ENCODE data around the gene RILPL1.
"Not testable (repeated sequence)": the region's sequence is repeated elsewhere in the genome, so short reads cannot be mapped to it uniquely, and the experiment has no call there.

The RILPL1 gene

DNA sequence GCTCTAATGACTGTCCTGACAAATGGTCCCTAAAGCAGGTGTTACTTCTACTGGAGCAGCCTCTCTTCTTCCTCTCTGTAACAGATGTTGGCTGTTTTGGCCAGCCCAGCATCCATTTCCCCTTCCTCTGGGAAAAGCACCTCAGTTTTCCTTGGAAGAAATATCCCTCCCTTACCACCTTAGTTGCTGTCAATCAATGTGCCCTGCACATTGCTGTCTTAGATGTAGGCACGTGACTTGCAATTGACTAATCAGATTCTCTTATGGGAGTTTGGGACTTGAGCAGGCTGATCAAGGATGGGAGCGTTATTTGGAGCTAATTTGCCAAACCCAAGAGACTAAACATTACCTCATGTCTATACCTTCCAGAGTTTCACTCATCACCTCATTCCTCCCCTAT is 38.9 kb upstream of the RILPL1 start:
- ChIA-PET CTCF (interaction anchor here (1.6 to 1.8 kb wide), 2 partner anchors 9 to 27 kb away, joined by 4 to 7 read pairs; no protein-coding TSS in a partner anchor), POLR2A (no interaction called here)
- no peak overlapping the region for H3K4me3 ChIP-seq (ENCODE audit: control insufficient read depth in 1 of 7, extremely low read depth in 1 of 7, insufficient read depth in 4 of 7, low read depth in 2 of 7, low read length in 6 of 7)
- H3K27ac ChIP-seq (ENCODE audit: insufficient read depth in 1 of 2, low read depth in 1 of 2, low read length in 2 of 2, poor library complexity in 1 of 2, severe bottlenecking in 2 of 2): no peak overlapping the region
- whole genome bisulfite sequencing (ENCODE audit: insufficient coverage): 100% methylated on average over 1 of the region's 2 CpGs
- H3K9me3 ChIP-seq (ENCODE audit: control extremely low read depth in 1 of 5, control insufficient read depth in 4 of 5, insufficient read depth in 2 of 5, low read depth in 1 of 5, low read length in 4 of 5): peaks cover 0 to 3% (median 0%) of the 10 kb centered on the region in 5 experiments
- no peaks in the 10 kb centered on the region for H3K27me3 ChIP-seq (replicated peaks in 2 of 5; ENCODE audit: control insufficient read depth in 4 of 5, insufficient read depth in 5 of 5, low read length in 4 of 5)
- H3K4me1 ChIP-seq (ENCODE audit: control extremely low read depth in 1 of 4, control insufficient read depth in 4 of 4, insufficient read depth in 4 of 4, low read length in 3 of 4): peaks cover 0 to 2% (median under 1%) of the 10 kb centered on the region in 4 experiments
- H3K36me3 ChIP-seq (ENCODE audit: control insufficient read depth in 4 of 4, insufficient read depth in 4 of 4, low read length in 3 of 4): no peaks in the 10 kb centered on the region
- DNase-seq: no peak

DNA sequence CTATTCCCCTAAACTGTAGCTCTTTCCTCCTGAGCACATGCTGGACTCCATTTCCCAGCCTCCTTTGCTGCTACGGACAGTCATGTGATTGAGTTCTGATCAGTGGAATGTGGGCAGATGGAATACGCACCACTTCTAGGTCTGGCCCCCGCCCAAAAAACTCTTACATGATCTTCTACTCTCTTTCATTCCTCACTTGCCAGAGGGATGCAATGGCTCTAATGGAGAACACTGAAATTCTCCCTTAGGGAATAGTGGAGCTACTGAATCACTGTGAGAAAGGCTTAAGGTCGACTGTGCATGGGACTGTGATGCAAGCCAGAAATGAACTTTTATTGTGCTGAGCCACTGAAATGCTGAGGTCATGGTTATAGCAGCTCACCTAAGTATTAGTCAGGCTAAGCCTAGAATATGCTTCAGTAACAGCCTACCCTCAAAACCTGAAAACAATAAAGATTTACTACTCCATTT is 37.9 kb upstream of the RILPL1 start:
- H3K27me3 ChIP-seq (replicated peaks in 2 of 5; ENCODE audit: control insufficient read depth in 4 of 5, insufficient read depth in 5 of 5, low read length in 4 of 5): no peaks in the 10 kb centered on the region
- H3K4me3 ChIP-seq (ENCODE audit: control insufficient read depth in 1 of 7, extremely low read depth in 1 of 7, insufficient read depth in 4 of 7, low read depth in 2 of 7, low read length in 6 of 7): no peak overlapping the region
- peaks cover 0 to 2% (median under 1%) of the 10 kb centered on the region in 4 experiments for H3K4me1 ChIP-seq (ENCODE audit: control extremely low read depth in 1 of 4, control insufficient read depth in 4 of 4, insufficient read depth in 4 of 4, low read length in 3 of 4)
- no peak overlapping the region for H3K27ac ChIP-seq (ENCODE audit: insufficient read depth in 1 of 2, low read depth in 1 of 2, low read length in 2 of 2, poor library complexity in 1 of 2, severe bottlenecking in 2 of 2)
- ChIA-PET CTCF (interaction anchor here (1.1 to 1.6 kb wide), 2 partner anchors 10 to 12 kb away, joined by 4 read pairs; no protein-coding TSS in a partner anchor), POLR2A (no interaction called here)
- no CpG with 5 or more reads among the region's 4 CpGs for WGBS (ENCODE audit: insufficient coverage)
- DNase-seq: no peak
- no peaks in the 10 kb centered on the region for H3K36me3 ChIP-seq (ENCODE audit: control insufficient read depth in 4 of 4, insufficient read depth in 4 of 4, low read length in 3 of 4)
- peaks cover 0 to 3% (median 0%) of the 10 kb centered on the region in 5 experiments for H3K9me3 ChIP-seq (ENCODE audit: control extremely low read depth in 1 of 5, control insufficient read depth in 4 of 5, insufficient read depth in 2 of 5, low read depth in 1 of 5, low read length in 4 of 5)

DNA sequence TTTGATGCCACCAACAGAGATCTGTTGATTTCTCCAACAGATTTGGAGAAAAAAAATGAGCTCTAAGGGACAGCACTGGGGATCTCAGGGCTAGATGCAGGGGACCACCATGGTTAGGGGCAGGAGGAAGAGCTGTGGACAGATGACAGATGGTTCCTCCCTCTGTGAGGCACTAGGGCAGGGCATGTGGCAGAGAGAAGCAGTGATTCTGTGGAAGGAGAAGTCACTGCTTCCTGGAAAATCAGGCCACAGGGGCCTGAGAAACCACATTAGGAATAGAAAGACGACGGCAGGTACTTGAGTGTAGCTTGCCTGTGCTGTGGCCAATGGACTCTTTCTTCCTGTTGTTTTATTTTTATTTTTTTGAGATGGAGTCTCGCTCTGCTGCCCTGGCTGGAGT is 25.9 kb upstream of the RILPL1 start:
- H3K27ac ChIP-seq (ENCODE audit: insufficient read depth in 1 of 2, low read depth in 1 of 2, low read length in 2 of 2, poor library complexity in 1 of 2, severe bottlenecking in 2 of 2): no peak overlapping the region
- ChIA-PET CTCF (interaction anchor here (1.4 kb wide), 1 partner anchor 22 kb away, joined by 4 read pairs; no protein-coding TSS in a partner anchor), POLR2A (no interaction called here)
- WGBS (ENCODE audit: insufficient coverage): 29% methylated on average over 3 of the region's 3 CpGs
- H3K9me3 ChIP-seq (ENCODE audit: control extremely low read depth in 1 of 5, control insufficient read depth in 4 of 5, insufficient read depth in 2 of 5, low read depth in 1 of 5, low read length in 4 of 5): no peaks in the 10 kb centered on the region
- peaks cover 0 to 4% (median 1%) of the 10 kb centered on the region in 4 experiments for H3K4me1 ChIP-seq (ENCODE audit: control extremely low read depth in 1 of 4, control insufficient read depth in 4 of 4, insufficient read depth in 4 of 4, low read length in 3 of 4)
- peak in 2 of 3 donors; percentile 40 to 52 for DNase-seq
- H3K4me3 ChIP-seq (ENCODE audit: control insufficient read depth in 1 of 7, extremely low read depth in 1 of 7, insufficient read depth in 4 of 7, low read depth in 2 of 7, low read length in 6 of 7): no peak overlapping the region
- no peaks in the 10 kb centered on the region for H3K36me3 ChIP-seq (ENCODE audit: control insufficient read depth in 4 of 4, insufficient read depth in 4 of 4, low read length in 3 of 4)
- H3K27me3 ChIP-seq (replicated peaks in 2 of 5; ENCODE audit: control insufficient read depth in 4 of 5, insufficient read depth in 5 of 5, low read length in 4 of 5): no peaks in the 10 kb centered on the region

DNA sequence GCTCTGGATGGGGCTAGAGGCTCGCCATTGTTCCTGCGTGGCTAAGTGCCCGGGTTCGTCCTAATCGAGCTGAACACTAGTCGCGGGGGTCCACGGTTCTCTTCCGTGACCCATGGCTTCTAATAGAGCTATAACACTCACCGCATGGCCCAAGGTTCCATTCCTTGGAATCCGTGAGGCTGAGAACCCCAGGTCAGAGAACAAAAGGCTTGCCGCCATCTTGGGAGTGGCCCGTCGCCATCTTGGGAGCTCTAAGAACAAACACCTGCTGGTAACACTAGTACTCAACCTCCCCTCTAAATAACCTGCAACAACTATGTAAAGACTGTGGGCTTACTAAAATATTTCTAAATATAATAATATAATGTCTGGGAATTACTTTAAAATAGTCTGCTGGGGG is 25.0 kb upstream of the RILPL1 start:
- H3K9me3 ChIP-seq (ENCODE audit: control extremely low read depth in 1 of 5, control insufficient read depth in 4 of 5, insufficient read depth in 2 of 5, low read depth in 1 of 5, low read length in 4 of 5); H3K27me3 ChIP-seq (replicated peaks in 2 of 5; ENCODE audit: control insufficient read depth in 4 of 5, insufficient read depth in 5 of 5, low read length in 4 of 5); DNase-seq; POLR2A ChIA-PET; H3K36me3 ChIP-seq (ENCODE audit: control insufficient read depth in 4 of 4, insufficient read depth in 4 of 4, low read length in 3 of 4); H3K4me3 ChIP-seq (ENCODE audit: control insufficient read depth in 1 of 7, extremely low read depth in 1 of 7, insufficient read depth in 4 of 7, low read depth in 2 of 7, low read length in 6 of 7); H3K4me1 ChIP-seq (ENCODE audit: control extremely low read depth in 1 of 4, control insufficient read depth in 4 of 4, insufficient read depth in 4 of 4, low read length in 3 of 4); H3K27ac ChIP-seq (ENCODE audit: insufficient read depth in 1 of 2, low read depth in 1 of 2, low read length in 2 of 2, poor library complexity in 1 of 2, severe bottlenecking in 2 of 2): not testable (repeated sequence)
- WGBS (ENCODE audit: insufficient coverage): 95% methylated on average over 11 of the region's 14 CpGs
- CTCF ChIA-PET: interaction anchor here (1.3 kb wide), 1 partner anchor 15 kb away, joined by 3 read pairs; no protein-coding TSS in a partner anchor

DNA sequence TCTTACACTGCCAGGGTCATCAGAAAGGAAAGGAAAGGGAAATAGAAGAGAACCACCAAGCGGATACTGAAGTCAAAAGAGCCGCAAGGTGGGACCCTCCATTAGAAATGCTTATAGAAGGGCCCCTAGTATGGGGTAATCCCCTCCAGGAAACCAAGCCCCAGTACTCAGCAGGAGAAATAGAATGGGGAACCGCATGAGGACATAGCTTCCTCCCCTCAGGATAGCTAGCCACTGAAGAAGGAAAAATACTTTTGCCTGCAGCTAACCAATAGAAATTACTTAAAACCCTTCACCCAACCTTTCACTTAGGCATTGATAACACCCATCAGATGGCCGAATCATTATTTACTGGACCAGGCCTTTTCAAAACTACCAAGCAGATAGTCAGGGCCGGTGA is 21.3 kb upstream of the RILPL1 start:
- H3K27ac ChIP-seq (ENCODE audit: insufficient read depth in 1 of 2, low read depth in 1 of 2, low read length in 2 of 2, poor library complexity in 1 of 2, severe bottlenecking in 2 of 2); CTCF ChIA-PET; POLR2A ChIA-PET; H3K4me3 ChIP-seq (ENCODE audit: control insufficient read depth in 1 of 7, extremely low read depth in 1 of 7, insufficient read depth in 4 of 7, low read depth in 2 of 7, low read length in 6 of 7); H3K36me3 ChIP-seq (ENCODE audit: control insufficient read depth in 4 of 4, insufficient read depth in 4 of 4, low read length in 3 of 4); DNase-seq; H3K9me3 ChIP-seq (ENCODE audit: control extremely low read depth in 1 of 5, control insufficient read depth in 4 of 5, insufficient read depth in 2 of 5, low read depth in 1 of 5, low read length in 4 of 5); H3K4me1 ChIP-seq (ENCODE audit: control extremely low read depth in 1 of 4, control insufficient read depth in 4 of 4, insufficient read depth in 4 of 4, low read length in 3 of 4); H3K27me3 ChIP-seq (replicated peaks in 2 of 5; ENCODE audit: control insufficient read depth in 4 of 5, insufficient read depth in 5 of 5, low read length in 4 of 5): not testable (repeated sequence)
- WGBS (ENCODE audit: insufficient coverage): 100% methylated on average over 3 of the region's 5 CpGs

DNA sequence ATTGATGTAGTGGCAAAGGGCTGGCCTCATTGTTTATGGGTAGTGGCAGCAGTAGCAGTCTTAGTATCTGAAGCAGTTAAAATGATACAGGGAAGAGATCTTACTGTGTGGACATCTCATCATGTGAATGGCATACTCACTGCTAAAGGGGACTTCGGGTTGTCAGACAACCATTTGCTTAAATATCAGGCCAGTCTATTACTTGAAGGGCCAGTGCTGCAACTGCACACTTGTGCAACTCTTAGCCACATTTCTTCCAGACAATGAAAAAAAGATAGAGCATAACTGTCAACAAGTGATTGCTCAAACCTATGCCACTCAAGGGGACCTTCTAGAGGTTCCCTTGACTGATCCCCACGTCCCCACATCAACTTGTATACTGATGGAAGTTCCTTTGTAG is 20.6 kb upstream of the RILPL1 start:
- 100% methylated on average over 1 of the region's 2 CpGs for WGBS (ENCODE audit: insufficient coverage)
- H3K4me3 ChIP-seq (ENCODE audit: control insufficient read depth in 1 of 7, extremely low read depth in 1 of 7, insufficient read depth in 4 of 7, low read depth in 2 of 7, low read length in 6 of 7); H3K36me3 ChIP-seq (ENCODE audit: control insufficient read depth in 4 of 4, insufficient read depth in 4 of 4, low read length in 3 of 4); H3K4me1 ChIP-seq (ENCODE audit: control extremely low read depth in 1 of 4, control insufficient read depth in 4 of 4, insufficient read depth in 4 of 4, low read length in 3 of 4); H3K27ac ChIP-seq (ENCODE audit: insufficient read depth in 1 of 2, low read depth in 1 of 2, low read length in 2 of 2, poor library complexity in 1 of 2, severe bottlenecking in 2 of 2); CTCF ChIA-PET; DNase-seq; POLR2A ChIA-PET; H3K27me3 ChIP-seq (replicated peaks in 2 of 5; ENCODE audit: control insufficient read depth in 4 of 5, insufficient read depth in 5 of 5, low read length in 4 of 5); H3K9me3 ChIP-seq (ENCODE audit: control extremely low read depth in 1 of 5, control insufficient read depth in 4 of 5, insufficient read depth in 2 of 5, low read depth in 1 of 5, low read length in 4 of 5): not testable (repeated sequence)

DNA sequence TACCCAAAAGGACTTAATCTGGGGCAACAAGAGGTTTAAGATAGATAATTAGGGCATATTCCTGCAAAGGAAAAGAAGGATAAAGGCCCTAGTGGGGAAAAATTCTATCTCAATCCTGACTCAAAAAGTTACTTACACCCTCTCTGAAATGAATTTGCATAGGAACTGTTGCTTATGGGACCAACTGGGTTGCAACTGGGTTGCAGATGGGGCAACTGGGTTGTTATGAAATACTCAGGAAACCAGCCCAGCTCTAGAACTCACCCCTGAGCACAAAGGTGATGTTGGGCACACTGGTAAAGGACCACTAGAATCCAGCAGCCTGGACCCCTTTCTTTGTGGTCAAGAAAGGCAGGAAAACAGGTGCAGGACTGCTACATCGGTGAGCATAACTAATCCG is 17.2 kb upstream of the RILPL1 start:
- peak overlapping the region in 1 of 7 experiments; percentile 6 for H3K4me3 ChIP-seq (ENCODE audit: control insufficient read depth in 1 of 7, extremely low read depth in 1 of 7, insufficient read depth in 4 of 7, low read depth in 2 of 7, low read length in 6 of 7)
- H3K27me3 ChIP-seq (replicated peaks in 2 of 5; ENCODE audit: control insufficient read depth in 4 of 5, insufficient read depth in 5 of 5, low read length in 4 of 5): peaks cover 0 to 2% (median 0%) of the 10 kb centered on the region in 5 experiments
- CTCF ChIA-PET: interaction anchor here (1.3 kb wide), 1 partner anchor 18 kb away, joined by 4 read pairs; the partner anchor contains the start of gene RILPL1
- no peaks in the 10 kb centered on the region for H3K4me1 ChIP-seq (ENCODE audit: control extremely low read depth in 1 of 4, control insufficient read depth in 4 of 4, insufficient read depth in 4 of 4, low read length in 3 of 4)
- 90% methylated on average over 2 of the region's 2 CpGs for WGBS (ENCODE audit: insufficient coverage)
- H3K36me3 ChIP-seq (ENCODE audit: control insufficient read depth in 4 of 4, insufficient read depth in 4 of 4, low read length in 3 of 4): no peaks in the 10 kb centered on the region
- POLR2A ChIA-PET: no interaction called here
- no peak for DNase-seq
- H3K9me3 ChIP-seq (ENCODE audit: control extremely low read depth in 1 of 5, control insufficient read depth in 4 of 5, insufficient read depth in 2 of 5, low read depth in 1 of 5, low read length in 4 of 5): peaks cover 0 to 4% (median 0%) of the 10 kb centered on the region in 5 experiments
- no peak overlapping the region for H3K27ac ChIP-seq (ENCODE audit: insufficient read depth in 1 of 2, low read depth in 1 of 2, low read length in 2 of 2, poor library complexity in 1 of 2, severe bottlenecking in 2 of 2)

Data from common myeloid progenitor, CD34-positive (primary cell).